HG02938 (cell line): ENCODE measurements around the gene POLDIP3.
"Not testable (repeated sequence)": the region's sequence is repeated elsewhere in the genome, so short reads cannot be mapped to it uniquely, and the experiment has no call there.

Source experiments
- ATAC-seq: cut with Tn5 transposase; IDR thresholded peaks from one replicate; pipeline ENCODE4 v1.9.1; 2021; ENCODE audit warnings: mild to moderate bottlenecking, moderate library complexity; ENCODE audit not compliant: unreplicated experiment

POLDIP3 gene

DNA sequence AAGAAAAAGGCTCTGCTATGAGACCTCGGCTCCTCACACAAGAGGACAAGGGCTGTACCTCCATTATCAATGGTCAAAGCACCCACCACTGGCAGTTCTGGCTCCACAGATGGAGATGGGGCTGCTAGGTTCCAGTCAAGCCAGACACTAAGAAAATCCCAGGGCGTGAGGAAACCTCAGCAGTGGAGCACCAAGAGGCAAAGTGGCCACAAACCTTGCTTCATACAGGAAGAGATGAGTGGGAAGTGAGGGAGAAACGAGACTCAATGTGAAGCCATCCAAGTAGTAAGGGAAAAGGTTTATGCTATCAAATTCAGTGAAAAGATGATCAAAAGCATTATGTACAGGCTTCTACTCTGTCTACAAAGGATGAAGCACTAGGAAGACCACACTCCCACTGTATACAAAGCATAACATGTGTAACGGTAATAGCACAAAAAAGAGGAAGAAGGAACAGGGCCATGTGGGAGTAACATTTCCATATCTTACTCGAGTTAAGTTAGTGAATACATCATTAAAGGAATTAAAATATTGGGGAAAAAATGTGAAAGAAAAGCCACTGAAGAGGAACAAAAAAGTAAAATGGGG is 27.0 kb downstream of the POLDIP3 start:
- no peak for ATAC-seq

DNA sequence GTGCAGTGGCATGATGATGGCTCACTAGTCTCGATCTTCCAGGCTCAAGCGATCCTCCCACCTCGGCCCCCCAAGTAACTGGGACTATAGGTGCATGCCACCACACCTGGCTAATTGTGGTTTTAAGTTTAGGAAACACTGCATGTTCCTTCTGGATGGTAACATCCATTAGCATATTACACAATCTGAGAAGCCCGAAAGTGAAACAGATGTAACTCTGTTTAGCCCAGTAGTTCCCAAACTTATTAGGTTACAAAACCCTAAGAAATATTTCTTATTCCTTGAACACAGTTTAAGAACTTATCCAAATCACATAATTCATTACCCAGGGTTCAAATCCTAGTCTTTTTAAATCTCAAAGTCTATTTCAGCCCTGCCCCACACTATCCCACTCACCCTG is 28.3 kb downstream of the POLDIP3 start:
- no peak for ATAC-seq

DNA sequence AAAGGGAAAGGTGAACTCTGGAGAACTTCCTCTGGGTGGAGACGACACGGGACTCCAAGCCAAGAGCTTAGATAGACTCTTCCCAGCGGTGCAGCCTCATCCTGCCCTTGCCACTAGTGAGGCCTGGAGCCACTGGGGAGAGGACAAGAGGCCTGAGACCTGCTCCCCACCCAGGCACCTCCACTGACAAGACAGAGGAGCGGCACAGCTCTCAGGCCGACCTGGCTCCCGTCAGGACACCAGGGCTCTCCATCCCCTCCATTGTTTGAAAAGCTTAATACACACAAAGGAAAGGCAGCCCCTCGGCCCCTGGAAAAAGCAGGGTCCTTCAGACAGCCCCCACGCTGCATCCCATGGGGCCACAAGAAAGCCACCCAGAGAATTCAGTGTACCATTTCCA is 29.6 kb downstream of the POLDIP3 start:
- no peak for ATAC-seq

DNA sequence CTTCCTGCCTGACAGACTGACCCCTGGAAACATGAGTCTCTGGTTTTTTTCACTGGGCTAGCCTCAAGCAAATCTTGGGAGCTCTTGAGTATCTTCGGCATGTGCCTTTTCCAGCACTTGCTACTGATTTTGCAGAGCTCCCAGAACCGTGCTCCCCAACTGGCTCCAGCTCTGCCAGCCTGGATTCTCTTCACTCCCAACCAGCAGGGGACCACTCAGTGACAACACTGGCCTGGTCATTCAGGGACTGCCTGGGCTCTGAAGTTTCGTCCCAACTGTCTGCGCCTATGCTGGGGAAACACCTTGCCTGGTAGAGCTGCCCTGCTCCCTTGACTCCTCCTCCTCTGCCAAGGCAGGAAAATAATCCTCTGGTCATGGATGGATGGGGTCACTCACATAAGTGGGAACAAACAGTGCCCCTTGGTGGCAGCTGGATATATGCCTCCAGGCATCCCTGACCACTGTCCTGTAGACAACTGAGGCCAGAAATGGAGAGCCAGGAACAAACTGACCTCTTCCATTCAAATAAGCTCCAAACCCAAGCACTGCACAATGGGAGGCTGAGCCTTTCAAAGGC is 30.2 kb downstream of the POLDIP3 start:
- ATAC-seq = no peak

DNA sequence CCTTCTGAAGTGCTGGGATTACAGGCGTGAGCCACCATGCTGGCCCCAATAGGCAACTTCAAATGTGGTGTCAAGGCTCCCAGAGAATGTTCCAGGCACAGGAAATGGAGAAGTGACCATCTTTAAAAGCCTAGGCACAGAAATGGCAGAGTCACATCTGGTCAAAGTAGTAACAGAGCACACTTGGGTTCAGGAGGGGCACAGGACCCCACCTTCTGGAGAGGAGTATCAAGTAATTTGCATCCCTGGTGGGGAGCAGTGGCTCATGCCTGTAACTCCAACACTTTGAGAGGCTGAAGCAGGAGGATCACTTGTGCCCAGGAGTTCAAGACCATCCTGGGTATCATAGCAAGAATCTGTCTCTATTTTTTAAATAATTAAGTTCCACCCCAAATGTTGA is 31.7 kb downstream of the POLDIP3 start:
- no peak for ATAC-seq

DNA sequence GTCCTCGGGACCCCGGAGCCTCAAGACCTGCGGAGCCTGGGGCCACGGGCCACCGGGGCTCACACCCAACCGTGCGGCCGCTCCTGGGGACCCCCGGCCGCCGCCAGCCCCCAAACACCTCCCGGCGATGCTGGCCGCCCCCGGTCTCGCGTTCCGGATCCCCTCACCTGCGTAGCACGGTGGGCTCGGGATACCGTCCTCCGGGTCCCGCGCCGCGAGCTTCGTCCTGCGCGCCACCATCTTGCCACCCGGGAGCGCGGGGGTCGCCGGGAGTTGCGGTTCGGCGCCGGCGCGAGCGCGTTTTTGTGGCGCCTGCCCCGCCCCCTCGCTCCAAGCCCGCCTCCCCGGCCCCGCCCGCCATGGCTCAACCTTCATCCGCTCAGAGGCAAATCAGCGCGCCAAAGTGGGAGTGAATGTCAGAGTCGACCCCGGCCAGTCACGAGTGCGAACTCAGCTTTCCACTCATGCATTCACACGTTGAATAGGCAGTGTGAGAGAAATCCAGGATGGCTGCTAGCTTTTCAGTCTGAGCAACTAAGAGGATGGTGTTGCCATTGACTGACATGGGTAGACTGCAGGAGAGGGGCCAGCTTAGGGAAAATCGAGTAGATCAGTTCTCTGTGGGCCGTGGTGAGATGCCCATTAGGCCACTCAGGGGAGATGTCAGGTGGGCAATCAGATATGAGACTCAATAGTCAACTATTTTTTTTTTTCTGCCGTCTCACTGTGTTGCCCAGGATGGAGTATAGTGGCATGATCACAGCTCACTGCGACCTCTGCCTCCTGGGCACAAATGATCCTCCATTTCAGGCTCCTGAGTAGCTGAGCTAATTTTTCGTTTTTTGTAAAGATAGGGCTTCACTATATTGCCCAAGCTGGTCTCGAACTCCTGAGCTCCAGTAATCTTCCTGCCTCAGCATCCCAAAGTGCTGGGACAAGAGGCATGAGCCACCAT is 32.6 kb downstream of the POLDIP3 start:
- ATAC-seq = peak; percentile 58

DNA sequence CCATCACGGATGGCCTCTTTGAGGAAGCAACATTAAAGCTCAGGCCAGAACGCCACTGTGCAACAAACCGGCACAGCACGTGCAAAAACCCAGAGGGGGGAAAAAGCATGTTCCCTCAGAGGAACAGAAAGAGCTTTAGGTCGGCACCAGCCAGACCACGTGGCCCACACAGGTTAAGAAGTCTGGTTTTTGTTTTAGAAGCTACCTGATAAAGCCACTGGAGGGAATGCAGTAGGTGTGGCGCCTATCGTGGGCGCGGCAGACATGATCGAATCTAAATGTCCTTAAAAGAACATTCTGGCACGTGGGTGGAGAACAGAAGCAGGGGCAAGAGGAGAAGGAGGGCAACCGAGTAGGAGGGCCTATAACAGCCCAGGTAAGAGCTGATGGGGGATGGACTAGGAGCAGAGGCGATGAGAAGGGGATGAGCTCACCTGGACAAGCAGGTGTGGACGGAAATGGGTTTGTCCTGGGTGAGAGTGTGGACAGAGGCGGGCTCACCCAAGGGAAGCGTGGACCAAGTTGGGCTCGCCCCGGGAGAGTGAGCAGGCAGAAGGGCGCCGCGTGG is 33.4 kb downstream of the POLDIP3 start:
- ATAC-seq = not testable (repeated sequence)

DNA sequence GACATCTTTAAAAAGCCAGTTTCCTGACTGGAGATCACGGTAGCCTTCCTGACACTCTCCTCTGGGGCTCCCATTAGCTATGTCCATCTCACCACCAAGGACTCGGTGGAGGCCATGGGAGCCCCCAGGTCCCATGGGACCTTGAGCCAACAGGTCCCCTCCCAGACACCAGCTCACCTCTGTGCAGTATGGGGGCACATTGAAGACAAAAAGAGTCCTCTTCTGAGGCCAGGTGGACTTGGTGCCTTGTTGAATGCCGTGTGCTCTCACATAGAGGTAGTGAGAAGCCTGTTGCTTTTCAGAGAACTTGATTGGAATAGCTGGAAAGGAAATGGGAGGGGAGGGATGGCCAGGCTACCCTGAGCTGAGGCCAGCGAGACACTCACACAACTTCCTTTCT is 34.6 kb downstream of the POLDIP3 start:
- not testable (repeated sequence) for ATAC-seq

DNA sequence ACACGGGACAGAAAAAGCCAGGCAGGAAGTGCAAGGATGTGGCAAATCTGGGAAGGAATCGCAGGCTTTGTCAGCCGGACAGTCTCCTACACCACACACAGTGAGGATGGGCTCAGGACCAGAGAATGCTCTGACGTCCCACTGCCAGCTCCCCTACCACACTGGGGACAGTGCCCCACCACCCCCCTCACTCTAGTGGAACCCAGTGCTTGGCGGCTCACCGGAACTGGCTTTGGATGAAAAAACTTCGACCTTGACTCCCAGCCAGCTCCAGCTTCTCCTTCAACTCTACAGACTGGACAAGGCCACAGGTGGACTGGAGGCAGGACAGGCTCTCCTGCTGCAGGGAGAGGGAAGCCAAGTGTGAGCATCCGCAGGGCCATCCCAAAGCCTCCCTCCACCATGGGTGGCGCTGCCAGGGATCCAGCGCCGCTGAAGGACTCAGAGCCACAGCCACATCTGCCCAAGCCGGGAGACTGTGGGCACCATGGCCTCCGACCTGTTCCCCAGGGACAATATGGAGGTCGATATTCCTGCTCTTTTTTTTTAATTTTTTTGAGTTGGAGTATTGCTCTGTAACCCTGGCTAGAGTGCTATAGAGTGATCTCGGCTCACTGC is 37.0 kb downstream of the POLDIP3 start:
- no peak for ATAC-seq

DNA sequence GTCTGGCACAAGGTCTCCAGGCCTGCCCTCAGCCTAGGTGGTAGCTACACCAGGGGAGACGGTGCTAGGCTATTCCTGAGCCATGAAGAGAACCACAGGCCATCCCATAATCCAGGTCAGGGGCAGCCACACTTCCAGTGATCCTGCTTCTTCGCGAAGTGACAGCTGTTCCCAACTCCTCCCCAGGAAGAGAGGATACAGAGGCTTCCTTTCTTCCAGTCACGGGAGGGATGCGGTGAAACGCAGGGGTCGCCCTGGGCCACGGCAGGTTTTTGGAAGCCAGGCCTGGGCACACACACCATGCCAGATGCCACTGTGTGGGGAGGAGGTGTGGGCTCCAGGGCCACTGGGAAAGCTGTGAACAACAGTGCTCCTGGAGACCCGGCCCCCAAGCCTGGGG is 37.5 kb downstream of the POLDIP3 start:
- not testable (repeated sequence) for ATAC-seq

DNA sequence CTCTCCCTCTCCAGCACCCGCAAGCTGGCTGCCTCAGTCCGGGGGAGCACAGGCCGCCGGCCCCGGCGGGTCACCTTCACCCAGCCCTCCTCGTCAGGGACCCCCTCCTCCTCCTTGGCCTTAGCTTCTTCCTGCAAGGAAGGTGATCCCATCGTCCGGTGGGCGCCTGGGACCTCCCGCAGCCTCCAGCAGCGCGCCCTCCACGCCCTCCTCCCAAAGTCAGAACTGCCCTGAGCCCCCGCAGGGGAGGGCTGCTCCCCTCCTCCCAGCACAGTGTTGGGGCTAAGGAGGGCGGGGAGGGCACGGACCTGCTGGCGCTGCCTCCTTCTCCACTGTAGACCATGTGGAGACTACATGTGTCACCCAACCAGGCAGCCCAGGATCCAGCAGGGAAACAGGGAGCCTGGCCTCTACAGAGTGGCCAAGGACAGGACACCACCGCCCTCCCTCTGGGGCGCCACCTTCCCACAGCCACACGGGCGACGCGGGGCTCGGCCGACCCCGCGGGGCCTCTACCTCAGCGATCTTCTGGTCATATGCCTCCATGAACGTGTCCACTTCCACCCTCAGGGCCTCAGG is 38.6 kb downstream of the POLDIP3 start:
- not testable (repeated sequence) for ATAC-seq

DNA sequence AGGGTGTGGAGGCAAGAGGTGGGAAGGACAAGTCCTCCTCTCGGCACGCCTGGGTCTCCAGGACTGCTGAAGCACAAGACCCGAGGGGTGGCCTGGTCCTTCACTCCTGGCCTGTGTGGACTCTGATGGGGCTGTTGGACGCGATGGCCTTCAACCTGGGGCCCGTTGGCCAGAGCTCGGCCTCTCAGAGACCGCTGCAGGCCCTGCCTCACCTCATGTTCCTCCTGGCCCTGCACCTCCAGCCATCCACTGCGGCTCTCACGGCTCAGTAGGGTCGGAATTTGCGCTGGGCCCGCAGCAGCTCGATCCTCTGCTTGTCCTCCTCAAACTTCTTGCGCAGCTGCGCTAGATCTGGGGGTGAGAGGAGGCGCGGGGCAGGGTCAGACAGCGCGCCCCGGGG is 40.2 kb downstream of the POLDIP3 start:
- ATAC-seq = not testable (repeated sequence)

DNA sequence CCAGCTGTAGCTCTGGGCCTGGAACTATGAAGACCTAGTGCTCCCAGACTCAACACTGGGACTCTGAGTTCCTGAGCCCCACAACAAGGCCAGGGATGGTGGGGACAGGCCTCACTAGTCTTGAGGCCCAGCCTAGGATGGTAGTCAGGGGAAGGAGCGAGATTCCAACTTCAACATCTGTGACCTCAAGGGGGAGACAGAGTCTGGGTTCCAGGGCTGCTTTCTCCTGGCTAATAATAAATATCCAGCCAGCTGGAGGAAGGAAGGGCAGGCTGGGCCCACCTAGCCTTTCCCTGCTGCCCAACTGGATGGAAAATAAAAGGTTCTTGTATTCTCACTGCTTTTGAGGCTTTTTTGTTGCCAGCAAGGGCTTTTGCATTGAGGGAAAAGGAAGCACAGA is 40.6 kb downstream of the POLDIP3 start:
- ATAC-seq = not testable (repeated sequence)

DNA sequence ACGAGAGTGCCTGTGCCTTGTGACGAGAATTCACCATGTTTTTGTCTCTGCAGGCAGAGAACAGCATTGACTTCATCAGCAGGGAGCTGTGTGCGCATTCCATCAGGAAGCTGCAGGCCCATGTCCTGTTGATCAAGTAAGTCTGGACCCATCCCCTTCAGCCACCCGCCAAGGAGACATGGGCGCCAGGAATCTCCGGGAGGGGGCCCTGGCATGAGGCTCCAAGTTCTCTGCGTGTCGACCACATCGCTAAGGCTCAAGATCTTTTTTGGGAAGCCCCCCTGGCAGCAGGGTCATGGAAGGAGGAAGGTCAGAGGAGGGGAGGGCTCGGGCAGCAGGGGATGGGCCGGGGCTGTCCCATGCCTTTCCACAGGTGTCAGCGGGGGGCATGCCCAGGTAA is 43.6 kb downstream of the POLDIP3 start:
- not testable (repeated sequence) for ATAC-seq

DNA sequence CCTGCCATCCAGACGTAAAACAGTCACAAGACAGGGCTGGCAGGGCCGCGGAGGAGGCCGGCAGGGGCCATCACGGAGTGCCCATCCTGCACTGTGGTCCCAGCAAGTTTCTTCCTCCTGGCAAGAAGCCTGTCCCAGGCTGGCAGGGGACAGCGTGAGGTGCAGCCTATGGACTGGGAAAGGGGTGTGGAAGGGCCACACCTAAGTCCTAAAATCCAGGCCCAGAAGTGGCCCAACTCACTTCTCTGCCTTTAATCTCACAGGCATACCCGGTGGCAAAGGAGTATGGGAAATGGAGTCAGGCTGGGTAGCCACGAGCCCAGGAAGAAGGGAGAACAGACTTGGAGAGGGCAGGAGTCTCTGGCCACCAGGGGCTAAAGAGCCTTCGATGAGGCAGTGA is 44.1 kb downstream of the POLDIP3 start:
- not testable (repeated sequence) for ATAC-seq

DNA sequence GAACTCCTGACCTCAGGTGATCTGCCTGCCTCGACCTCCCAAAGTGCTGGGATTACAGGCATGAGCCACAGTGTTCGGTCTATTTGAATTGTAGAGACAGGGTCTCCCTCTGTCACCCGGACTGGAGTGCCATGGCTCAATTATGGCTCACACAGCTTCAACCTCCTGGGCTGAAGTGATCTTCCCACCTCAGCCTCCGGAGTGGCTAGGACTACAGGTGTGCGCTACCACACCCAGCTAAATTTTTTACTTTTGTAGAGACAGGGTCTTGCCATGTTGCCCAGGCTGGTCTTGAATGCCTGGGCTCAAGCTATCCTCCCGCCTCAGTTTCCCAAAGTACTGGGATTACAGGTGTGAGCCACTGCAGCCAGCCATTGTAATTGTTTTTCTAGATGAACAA is 46.7 kb downstream of the POLDIP3 start:
- ATAC-seq = not testable (repeated sequence)

DNA sequence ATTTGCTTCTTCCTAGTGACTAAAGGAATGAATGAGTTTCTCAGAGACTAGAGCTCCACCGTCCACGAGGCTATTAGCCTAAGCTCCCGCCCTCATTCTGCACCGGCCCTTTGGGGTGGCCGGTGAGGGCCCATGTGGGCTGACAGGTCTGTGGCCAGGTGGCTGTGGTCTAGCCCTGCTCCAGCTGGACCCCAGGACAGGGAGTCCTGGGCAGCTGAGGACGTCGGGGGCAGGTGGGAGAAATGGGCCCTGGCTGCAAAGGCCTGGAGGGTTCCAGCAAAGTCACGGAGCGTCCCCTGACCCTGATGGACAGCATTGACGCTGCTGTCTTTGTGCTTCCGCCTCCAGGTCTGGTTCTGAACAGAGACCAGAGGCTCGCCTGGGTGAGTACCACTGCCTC is 48.7 kb downstream of the POLDIP3 start:
- ATAC-seq = no peak

DNA sequence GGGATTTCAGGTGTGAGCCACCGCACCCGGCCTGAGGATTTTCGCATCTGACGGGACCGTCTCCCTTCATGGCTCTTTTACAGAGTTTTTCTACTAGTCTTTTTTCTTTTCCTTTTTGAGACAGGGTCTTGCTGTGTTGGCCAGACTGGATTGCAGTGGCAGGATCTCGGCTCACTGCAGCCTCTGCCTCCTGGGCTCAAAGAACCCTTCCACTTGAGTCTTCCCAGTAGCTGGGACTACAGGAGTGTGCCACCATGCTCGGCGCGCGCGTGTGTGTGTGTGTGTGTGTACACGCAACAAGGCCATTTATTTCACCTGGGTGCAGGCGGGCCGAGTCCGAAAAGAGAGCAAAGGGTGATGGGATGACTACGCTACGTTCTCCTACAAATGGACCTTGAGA is 50.0 kb downstream of the POLDIP3 start:
- ATAC-seq = no peak

DNA sequence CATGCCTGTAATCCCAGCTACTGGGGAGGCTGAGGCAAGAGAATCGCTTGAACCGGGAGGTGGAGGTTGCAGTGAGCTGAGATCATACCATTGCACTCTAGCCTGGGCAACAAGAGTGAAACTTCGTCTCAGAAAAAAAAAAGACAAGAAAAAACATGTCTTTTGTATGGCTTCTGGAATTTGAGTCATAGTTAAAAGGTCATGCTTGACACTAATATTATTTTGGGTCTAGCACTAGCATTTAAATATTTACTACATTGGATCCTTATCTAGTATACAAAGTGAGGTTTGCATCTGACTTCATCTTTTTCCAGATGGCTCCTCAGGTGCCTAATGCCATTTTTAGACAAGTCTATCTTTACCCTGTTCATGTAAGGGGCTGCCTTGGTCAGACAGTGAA is 50.7 kb downstream of the POLDIP3 start:
- not testable (repeated sequence) for ATAC-seq

DNA sequence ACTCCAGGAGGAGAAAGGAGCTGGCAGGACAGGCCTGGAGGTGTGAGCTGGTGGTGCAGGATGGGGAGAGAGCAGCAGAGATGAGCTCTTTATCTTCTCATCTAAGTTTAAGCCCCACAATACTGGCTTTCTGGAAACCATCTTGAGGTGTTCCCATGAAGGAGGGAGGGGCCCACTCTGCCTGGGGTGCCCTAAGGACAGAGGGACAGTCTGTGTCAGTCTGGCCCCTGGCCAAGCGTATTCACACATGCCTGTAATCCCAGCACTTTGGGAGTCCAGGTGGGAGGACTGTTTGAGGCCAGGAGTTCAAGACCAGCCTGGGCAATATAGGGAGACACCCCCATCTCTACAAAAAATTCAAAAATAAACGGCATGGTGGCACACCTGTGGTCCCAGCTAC is 52.0 kb downstream of the POLDIP3 start:
- ATAC-seq = no peak

DNA sequence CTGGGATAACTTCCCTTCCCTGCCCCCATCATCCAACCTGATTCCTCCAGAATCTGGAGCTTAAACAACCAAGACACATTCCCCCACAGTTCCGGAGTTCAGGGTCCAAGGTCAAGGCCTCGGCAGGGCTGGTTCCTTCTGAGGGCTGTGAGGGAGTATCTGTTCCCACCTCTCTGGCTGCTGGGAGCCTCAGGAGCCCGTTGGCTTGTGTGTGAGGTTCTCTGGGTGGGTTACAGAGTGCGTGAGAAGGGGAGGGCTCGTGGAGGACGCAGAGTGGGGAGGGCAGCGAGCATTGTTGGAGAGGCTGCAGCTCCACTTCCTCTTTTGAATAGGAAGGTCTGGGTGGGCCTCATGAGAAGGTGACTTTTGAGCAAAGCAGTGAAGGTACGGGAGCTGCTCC is 52.4 kb downstream of the POLDIP3 start:
- no peak for ATAC-seq
